ENCODE results near the gene PDLIM3.

PDLIM3 gene

GRCh38 chr4:185472103-185472542, 63.2 kb downstream of the PDLIM3 start:
- H4K20me1 ChIP-seq (ENCODE audit: insufficient read depth, low read length), result no peaks in the 10 kb centered on the region
- no peaks in the 10 kb centered on the region for H3K27me3 ChIP-seq (replicated peaks; ENCODE audit: insufficient read depth, low read length)
- H3K79me2 ChIP-seq (ENCODE audit: low read length), result peaks cover 20% of the 10 kb centered on the region
- no peaks in the 10 kb centered on the region for H3K9me3 ChIP-seq (replicated peaks; ENCODE audit: insufficient read depth, low read length)
- peak overlapping the region; percentile 81 for H3K27ac ChIP-seq (ENCODE audit: low read length)
- H3K4me2 ChIP-seq (ENCODE audit: low read depth, low read length), result peak overlapping the region; percentile 96
- peak; percentile 44 for DNase-seq
- peaks cover 6% of the 10 kb centered on the region; the same call in 1 of the 2 replicates for H3F3A ChIP-seq (ENCODE audit: insufficient read depth, low read length)
- peak overlapping the region; percentile 67 for H2AFZ ChIP-seq (ENCODE audit: low read length)
- peaks cover 10% of the 10 kb centered on the region; the same call in 1 of the 2 replicates for H3K4me1 ChIP-seq (ENCODE audit: low read length)
- peak overlapping the region; percentile 90 for H3K4me3 ChIP-seq (ENCODE audit: low read length)
- H3K36me3 ChIP-seq (replicated peaks; ENCODE audit: insufficient read depth, low read length), result no peaks in the 10 kb centered on the region
- no peak for TF ChIP-seq EZH2 (optimal IDR thresholded peaks at IDR 0.05; ENCODE audit: low read depth, low read length)
- TF ChIP-seq CTCF (IDR thresholded peaks at IDR 0.05; ENCODE audit: low read length), result no peak
- no peak for TF ChIP-seq EZH2phosphoT487 (IDR thresholded peaks at IDR 0.05; ENCODE audit: low read length)
- peak overlapping the region; percentile 99 for H3K9ac ChIP-seq (ENCODE audit: low read length)
- no peaks in the 10 kb centered on the region for H3K9me2 ChIP-seq (replicated peaks; ENCODE audit: insufficient read depth, low read length)

GRCh38 chr4:185471235-185472102, 63.8 kb downstream of the PDLIM3 start, which contains the start of gene CCDC110:
TSS of gene CCDC110 (minus strand) at chr4:185471733. CDS start at chr4:185471683, 50 bp downstream.
- H3K79me2 ChIP-seq (ENCODE audit: low read length), result peaks cover 20% of the 10 kb centered on the region
- TF ChIP-seq EZH2phosphoT487 (IDR thresholded peaks at IDR 0.05; ENCODE audit: low read length) (no peak), CTCF (IDR thresholded peaks at IDR 0.05; ENCODE audit: low read length) (peak; percentile 49)
- peak within 1 kb of the TSS; percentile 96 for H3K4me3 ChIP-seq (ENCODE audit: low read length)
- H3K27me3 ChIP-seq (replicated peaks; ENCODE audit: insufficient read depth, low read length), result no peaks in the 10 kb centered on the region
- H3K4me1 ChIP-seq (ENCODE audit: low read length), result peaks cover 10% of the 10 kb centered on the region; the same call in 1 of the 2 replicates
- DNase-seq, result peak; percentile 92
- H3K36me3 ChIP-seq (replicated peaks; ENCODE audit: insufficient read depth, low read length), result no peaks in the 10 kb centered on the region
- peak within 1 kb of the TSS; percentile 98 for H3K4me2 ChIP-seq (ENCODE audit: low read depth, low read length)
- H4K20me1 ChIP-seq (ENCODE audit: insufficient read depth, low read length), result no peaks in the 10 kb centered on the region
- no peaks in the 10 kb centered on the region for H3K9me3 ChIP-seq (replicated peaks; ENCODE audit: insufficient read depth, low read length)
- no peaks in the 10 kb centered on the region for H3K9me2 ChIP-seq (replicated peaks; ENCODE audit: insufficient read depth, low read length)
- peaks cover 6% of the 10 kb centered on the region; the same call in 1 of the 2 replicates for H3F3A ChIP-seq (ENCODE audit: insufficient read depth, low read length)
- peak within 1 kb of the TSS; percentile 93 for H2AFZ ChIP-seq (ENCODE audit: low read length)
- H3K9ac ChIP-seq (ENCODE audit: low read length), result peak within 1 kb of the TSS; percentile 99
- H3K27ac ChIP-seq (ENCODE audit: low read length), result peak within 1 kb of the TSS; percentile 81

GRCh38 chr4:185470501-185471195, 64.7 kb downstream of the PDLIM3 start:
- H3K27ac ChIP-seq (ENCODE audit: low read length), result peak overlapping the region; percentile 41; the same call in 1 of the 2 replicates
- H3K4me1 ChIP-seq (ENCODE audit: low read length), result peaks cover 10% of the 10 kb centered on the region; the same call in 1 of the 2 replicates
- peaks cover 20% of the 10 kb centered on the region for H3K79me2 ChIP-seq (ENCODE audit: low read length)
- peak overlapping the region; percentile 98 for H3K4me2 ChIP-seq (ENCODE audit: low read depth, low read length)
- no peaks in the 10 kb centered on the region for H3K36me3 ChIP-seq (replicated peaks; ENCODE audit: insufficient read depth, low read length)
- peak; percentile 56 for DNase-seq
- H4K20me1 ChIP-seq (ENCODE audit: insufficient read depth, low read length), result no peaks in the 10 kb centered on the region
- peak overlapping the region; percentile 93 for H2AFZ ChIP-seq (ENCODE audit: low read length)
- H3K27me3 ChIP-seq (replicated peaks; ENCODE audit: insufficient read depth, low read length), result no peaks in the 10 kb centered on the region
- peaks cover 6% of the 10 kb centered on the region; the same call in 1 of the 2 replicates for H3F3A ChIP-seq (ENCODE audit: insufficient read depth, low read length)
- H3K4me3 ChIP-seq (ENCODE audit: low read length), result peak overlapping the region; percentile 96
- peak overlapping the region; percentile 74 for H3K9ac ChIP-seq (ENCODE audit: low read length)
- no peak for TF ChIP-seq CTCF (IDR thresholded peaks at IDR 0.05; ENCODE audit: low read length)
- H3K9me2 ChIP-seq (replicated peaks; ENCODE audit: insufficient read depth, low read length), result no peaks in the 10 kb centered on the region
- H3K9me3 ChIP-seq (replicated peaks; ENCODE audit: insufficient read depth, low read length), result no peaks in the 10 kb centered on the region

Data from MM.1S (cell line).